HG03196 (cell line): ENCODE results near the gene RCE1.

Experiments used
- ATAC-seq: cut with Tn5 transposase; IDR thresholded peaks from one replicate; pipeline ENCODE4 v1.9.1; 2021; ENCODE audit not compliant: unreplicated experiment

The RCE1 gene

GRCh38 chr11:66868082-66868725, 25.0 kb downstream of the RCE1 start:
- ATAC-seq: no peak

GRCh38 chr11:66868726-66869566, 25.7 kb downstream of the RCE1 start:
- no peak for ATAC-seq

- no peak for ATAC-seq
Observed at GRCh38 chr11:66869567-66869870, 26.3 kb downstream of the RCE1 start.

GRCh38 chr11:66870131-66870530, 26.9 kb downstream of the RCE1 start:
- no peak for ATAC-seq

GRCh38 chr11:66870616-66871520, 27.6 kb downstream of the RCE1 start:
- no peak for ATAC-seq

- ATAC-seq: no peak
Observed at GRCh38 chr11:66871521-66871901, 28.3 kb downstream of the RCE1 start.

- no peak for ATAC-seq
Observed at GRCh38 chr11:66874232-66874631, 31.0 kb downstream of the RCE1 start.

GRCh38 chr11:66875378-66875777, 32.1 kb downstream of the RCE1 start:
- ATAC-seq: no peak

- no peak for ATAC-seq
Observed at GRCh38 chr11:66877588-66878385, 34.5 kb downstream of the RCE1 start.

- no peak for ATAC-seq
Observed at GRCh38 chr11:66878474-66878873, 35.2 kb downstream of the RCE1 start.

- ATAC-seq: no peak
Observed at GRCh38 chr11:66879000-66879399, 35.8 kb downstream of the RCE1 start.

- ATAC-seq: no peak
Observed at GRCh38 chr11:66879583-66879982, 36.3 kb downstream of the RCE1 start.

- ATAC-seq: no peak
Observed at GRCh38 chr11:66879999-66880398, 36.8 kb downstream of the RCE1 start.

- no peak for ATAC-seq
Observed at GRCh38 chr11:66880496-66881450, 37.5 kb downstream of the RCE1 start.

- ATAC-seq: no peak
Observed at GRCh38 chr11:66881451-66881835, 38.2 kb downstream of the RCE1 start.

GRCh38 chr11:66881927-66882452, 38.7 kb downstream of the RCE1 start:
- ATAC-seq: no peak

- no peak for ATAC-seq
Observed at GRCh38 chr11:66882561-66883015, 39.3 kb downstream of the RCE1 start.

GRCh38 chr11:66883016-66883965, 40.0 kb downstream of the RCE1 start:
- no peak for ATAC-seq
